WTC11 (cell line): Measurements from ENCODE around the gene CDC25A. TPM values are rescaled to one million over a fixed set of nuclear protein-coding genes. Genes with fewer than 3 reads are reported as not detected.

Experiments
- ATAC-seq: fragments of 200-7000 bp; cut with Tn5 transposase; 2 replicates; pipeline ENCODE4 v1.10.0; 2021; ENCODE audit warnings: mild to moderate bottlenecking, moderate library complexity
- CTCF ChIA-PET: fragments of 300-600 bp; sonication (Branson Sonifier 250); formaldehyde crosslinking; loops from one replicate; lab custom pipeline; 2021; ENCODE audit warnings: antibody characterized with exemption; lab: Charles Lee
- POLR2A ChIA-PET: fragments of 350-600 bp; sonication (Branson Sonifier 250); formaldehyde crosslinking; loops from one replicate; lab custom pipeline; 2021; ENCODE audit warnings: antibody characterized with exemption; lab: Charles Lee
- DNase-seq: peaks from one replicate; pipeline ENCODE4 v3.0.0; 2021; ENCODE audit warnings: low spot score
- H3K27ac Mint-ChIP-seq: 2 replicates; pipeline ENCODE4 v1.8.0; 2021; ENCODE audit warnings: mixed read lengths
- H3K27me3 Mint-ChIP-seq: 2 replicates; pipeline ENCODE4 v1.8.0; 2021; ENCODE audit warnings: low read depth, mild to moderate bottlenecking, moderate library complexity, mixed read lengths
- H3K36me3 Mint-ChIP-seq: 2 replicates; pipeline ENCODE4 v1.8.0; 2021; ENCODE audit warnings: mixed read lengths
- H3K4me1 Mint-ChIP-seq: 2 replicates; pipeline ENCODE4 v1.8.0; 2022; ENCODE audit warnings: mixed read lengths
- H3K4me3 Mint-ChIP-seq: 2 replicates; pipeline ENCODE4 v1.8.0; 2021; ENCODE audit warnings: mild to moderate bottlenecking, moderate library complexity, mixed read lengths
- H3K9me3 Mint-ChIP-seq: 2 replicates; pipeline ENCODE4 v1.8.0; 2021; ENCODE audit warnings: mixed read lengths
- ELF4 ChIP-seq: sonication (generic); formaldehyde crosslinking; IDR thresholded peaks from 2 replicates; pipeline ENCODE4 v1.8.1; 2022; ENCODE audit warnings: low read depth, mild to moderate bottlenecking, moderate library complexity, missing genetic modification reagents
- GABPB1 ChIP-seq: sonication (generic); formaldehyde crosslinking; IDR thresholded peaks from 2 replicates; pipeline ENCODE4 v1.8.1; 2023; ENCODE audit warnings: mild to moderate bottlenecking, missing genetic modification reagents
- NR3C1 ChIP-seq: sonication (generic); formaldehyde crosslinking; conservative IDR thresholded peaks from 2 replicates; pipeline ENCODE4 v1.8.1; 2023; ENCODE audit warnings: low read depth, mild to moderate bottlenecking, missing genetic modification reagents
- SMAD3 ChIP-seq: sonication (generic); formaldehyde crosslinking; IDR thresholded peaks from 2 replicates; pipeline ENCODE4 v1.8.0; 2022; ENCODE audit warnings: missing genetic modification reagents, mild to moderate bottlenecking, borderline replicate concordance
- SOX15 ChIP-seq: fragments of 250-450 bp; sonication (Bioruptor Pico); IDR thresholded peaks from 2 replicates; pipeline ENCODE4 v1.9.0; 2021; ENCODE audit warnings: mild to moderate bottlenecking
- TEAD1 ChIP-seq: sonication (generic); formaldehyde crosslinking; IDR thresholded peaks from 2 replicates; pipeline ENCODE4 v1.8.0; 2022; ENCODE audit warnings: mild to moderate bottlenecking, missing genetic modification reagents
- ZNF396 ChIP-seq: fragments of 250-450 bp; sonication (Bioruptor Pico); IDR thresholded peaks from 2 replicates; pipeline ENCODE4 v1.8.0; 2021; ENCODE audit warnings: mild to moderate bottlenecking, moderate library complexity, borderline replicate concordance
- total RNA-seq: library from RNA; stranded (reverse); gene quantifications from 3 replicates; pipeline ENCODE4 v1.2.3, GENCODE V29; 2021
- TF ChIP-seq, protein P1 (sequence below): fragments of 250-450 bp; sonication (Bioruptor Pico); IDR thresholded peaks from 2 replicates; pipeline ENCODE4 v1.9.0; 2021; ENCODE audit warnings: mild to moderate bottlenecking
- TF ChIP-seq, protein P2 (sequence below): fragments of 250-450 bp; sonication (Bioruptor Pico); IDR thresholded peaks from 2 replicates; pipeline ENCODE4 v1.9.0; 2021; ENCODE audit warnings: mild to moderate bottlenecking, borderline replicate concordance
- TF ChIP-seq, protein P3 (sequence below): sonication (generic); formaldehyde crosslinking; IDR thresholded peaks from 2 replicates; pipeline ENCODE4 v1.8.1; 2023; ENCODE audit warnings: mild to moderate bottlenecking, missing genetic modification reagents, moderate library complexity
- TF ChIP-seq, protein P4 (sequence below): sonication (generic); formaldehyde crosslinking; IDR thresholded peaks from 2 replicates; pipeline ENCODE4 v1.8.0; 2023; ENCODE audit warnings: missing genetic modification reagents
- TF ChIP-seq, protein P5 (sequence below): sonication (generic); formaldehyde crosslinking; IDR thresholded peaks from 2 replicates; pipeline ENCODE4 v1.8.0; 2022; ENCODE audit warnings: mild to moderate bottlenecking, missing genetic modification reagents
- TF ChIP-seq, protein P6 (sequence below): sonication (generic); formaldehyde crosslinking; IDR thresholded peaks from 2 replicates; pipeline ENCODE4 v1.8.1; 2022; ENCODE audit warnings: mild to moderate bottlenecking, missing genetic modification reagents, moderate library complexity, borderline replicate concordance

The CDC25A gene
- total RNA-seq, 1 experiment from 2014 or later: 57.6 TPM

DNA sequence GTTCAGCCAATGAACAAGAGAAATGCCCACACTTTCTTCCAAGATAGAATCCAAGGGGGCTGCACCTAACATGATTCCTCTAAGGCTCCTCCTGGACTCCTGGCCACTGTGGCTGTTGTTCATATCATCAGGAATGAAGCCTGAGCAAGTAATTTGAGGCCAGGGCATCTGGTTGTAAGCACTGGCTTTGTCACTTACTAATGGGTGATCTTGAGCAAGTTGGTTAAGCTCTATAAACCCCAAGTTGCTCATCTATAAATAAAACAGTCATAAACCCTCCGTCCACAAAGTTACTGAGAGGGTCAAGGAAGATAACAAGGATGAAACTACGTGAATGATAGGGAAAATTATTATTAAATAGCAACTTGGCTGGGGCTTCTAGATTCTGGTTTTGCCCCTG, 58.3 kb downstream of the CDC25A start:
- no peak for ATAC-seq
- H3K36me3 Mint-ChIP-seq: no peaks in the 10 kb centered on the region
- H3K27me3 Mint-ChIP-seq: no peaks in the 10 kb centered on the region
- CTCF ChIA-PET: interaction anchor here (1.7 kb wide), 1 partner anchor 22 kb away, joined by 8 read pairs; no protein-coding TSS in a partner anchor
- POLR2A ChIA-PET: no interaction called here
- no peak for DNase-seq
- TF ChIP-seq ELF4 (CRISPR knock-in tag): no peak
- peaks cover 5% of the 10 kb centered on the region for H3K4me1 Mint-ChIP-seq
- no peak overlapping the region for H3K27ac Mint-ChIP-seq
- no peaks in the 10 kb centered on the region for H3K9me3 Mint-ChIP-seq
- H3K4me3 Mint-ChIP-seq: no peak overlapping the region

DNA sequence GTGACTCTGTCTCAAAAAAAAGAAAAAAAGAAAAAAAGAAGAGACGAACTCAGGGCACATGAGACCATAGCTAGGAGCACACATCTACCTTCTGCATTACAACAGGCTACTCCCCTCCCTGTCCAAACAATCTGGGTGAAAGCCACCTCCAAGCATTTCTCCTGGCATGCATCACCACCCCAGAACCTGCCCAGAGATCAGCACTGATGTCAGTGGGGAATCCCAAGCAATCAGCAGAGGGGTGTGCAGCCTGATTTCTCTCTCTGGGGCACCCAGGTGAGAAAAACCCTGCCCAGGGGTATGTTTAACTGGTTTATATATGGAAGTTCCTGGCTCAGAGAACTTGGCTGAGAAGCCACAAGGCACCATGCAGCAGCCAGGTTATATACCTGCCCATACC, 59.4 kb downstream of the CDC25A start:
- H3K27me3 Mint-ChIP-seq: no peaks in the 10 kb centered on the region

More for the DNA sequence above, 59.4 kb downstream of the CDC25A start:
- TF ChIP-seq, protein P1, sequence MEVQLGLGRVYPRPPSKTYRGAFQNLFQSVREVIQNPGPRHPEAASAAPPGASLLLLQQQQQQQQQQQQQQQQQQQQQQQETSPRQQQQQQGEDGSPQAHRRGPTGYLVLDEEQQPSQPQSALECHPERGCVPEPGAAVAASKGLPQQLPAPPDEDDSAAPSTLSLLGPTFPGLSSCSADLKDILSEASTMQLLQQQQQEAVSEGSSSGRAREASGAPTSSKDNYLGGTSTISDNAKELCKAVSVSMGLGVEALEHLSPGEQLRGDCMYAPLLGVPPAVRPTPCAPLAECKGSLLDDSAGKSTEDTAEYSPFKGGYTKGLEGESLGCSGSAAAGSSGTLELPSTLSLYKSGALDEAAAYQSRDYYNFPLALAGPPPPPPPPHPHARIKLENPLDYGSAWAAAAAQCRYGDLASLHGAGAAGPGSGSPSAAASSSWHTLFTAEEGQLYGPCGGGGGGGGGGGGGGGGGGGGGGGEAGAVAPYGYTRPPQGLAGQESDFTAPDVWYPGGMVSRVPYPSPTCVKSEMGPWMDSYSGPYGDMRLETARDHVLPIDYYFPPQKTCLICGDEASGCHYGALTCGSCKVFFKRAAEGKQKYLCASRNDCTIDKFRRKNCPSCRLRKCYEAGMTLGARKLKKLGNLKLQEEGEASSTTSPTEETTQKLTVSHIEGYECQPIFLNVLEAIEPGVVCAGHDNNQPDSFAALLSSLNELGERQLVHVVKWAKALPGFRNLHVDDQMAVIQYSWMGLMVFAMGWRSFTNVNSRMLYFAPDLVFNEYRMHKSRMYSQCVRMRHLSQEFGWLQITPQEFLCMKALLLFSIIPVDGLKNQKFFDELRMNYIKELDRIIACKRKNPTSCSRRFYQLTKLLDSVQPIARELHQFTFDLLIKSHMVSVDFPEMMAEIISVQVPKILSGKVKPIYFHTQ (CRISPR knock-in tag): no peak
- TF ChIP-seq, protein P2, sequence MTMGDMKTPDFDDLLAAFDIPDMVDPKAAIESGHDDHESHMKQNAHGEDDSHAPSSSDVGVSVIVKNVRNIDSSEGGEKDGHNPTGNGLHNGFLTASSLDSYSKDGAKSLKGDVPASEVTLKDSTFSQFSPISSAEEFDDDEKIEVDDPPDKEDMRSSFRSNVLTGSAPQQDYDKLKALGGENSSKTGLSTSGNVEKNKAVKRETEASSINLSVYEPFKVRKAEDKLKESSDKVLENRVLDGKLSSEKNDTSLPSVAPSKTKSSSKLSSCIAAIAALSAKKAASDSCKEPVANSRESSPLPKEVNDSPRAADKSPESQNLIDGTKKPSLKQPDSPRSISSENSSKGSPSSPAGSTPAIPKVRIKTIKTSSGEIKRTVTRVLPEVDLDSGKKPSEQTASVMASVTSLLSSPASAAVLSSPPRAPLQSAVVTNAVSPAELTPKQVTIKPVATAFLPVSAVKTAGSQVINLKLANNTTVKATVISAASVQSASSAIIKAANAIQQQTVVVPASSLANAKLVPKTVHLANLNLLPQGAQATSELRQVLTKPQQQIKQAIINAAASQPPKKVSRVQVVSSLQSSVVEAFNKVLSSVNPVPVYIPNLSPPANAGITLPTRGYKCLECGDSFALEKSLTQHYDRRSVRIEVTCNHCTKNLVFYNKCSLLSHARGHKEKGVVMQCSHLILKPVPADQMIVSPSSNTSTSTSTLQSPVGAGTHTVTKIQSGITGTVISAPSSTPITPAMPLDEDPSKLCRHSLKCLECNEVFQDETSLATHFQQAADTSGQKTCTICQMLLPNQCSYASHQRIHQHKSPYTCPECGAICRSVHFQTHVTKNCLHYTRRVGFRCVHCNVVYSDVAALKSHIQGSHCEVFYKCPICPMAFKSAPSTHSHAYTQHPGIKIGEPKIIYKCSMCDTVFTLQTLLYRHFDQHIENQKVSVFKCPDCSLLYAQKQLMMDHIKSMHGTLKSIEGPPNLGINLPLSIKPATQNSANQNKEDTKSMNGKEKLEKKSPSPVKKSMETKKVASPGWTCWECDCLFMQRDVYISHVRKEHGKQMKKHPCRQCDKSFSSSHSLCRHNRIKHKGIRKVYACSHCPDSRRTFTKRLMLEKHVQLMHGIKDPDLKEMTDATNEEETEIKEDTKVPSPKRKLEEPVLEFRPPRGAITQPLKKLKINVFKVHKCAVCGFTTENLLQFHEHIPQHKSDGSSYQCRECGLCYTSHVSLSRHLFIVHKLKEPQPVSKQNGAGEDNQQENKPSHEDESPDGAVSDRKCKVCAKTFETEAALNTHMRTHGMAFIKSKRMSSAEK (CRISPR knock-in tag): no peak
- TF ChIP-seq GABPB1 (CRISPR knock-in tag) (no peak), SMAD3 (CRISPR knock-in tag) (no peak), TEAD1 (no peak), SOX15 (CRISPR knock-in tag) (no peak), NR3C1 (no peak), ZNF396 (CRISPR knock-in tag) (no peak)
- TF ChIP-seq, protein P3, sequence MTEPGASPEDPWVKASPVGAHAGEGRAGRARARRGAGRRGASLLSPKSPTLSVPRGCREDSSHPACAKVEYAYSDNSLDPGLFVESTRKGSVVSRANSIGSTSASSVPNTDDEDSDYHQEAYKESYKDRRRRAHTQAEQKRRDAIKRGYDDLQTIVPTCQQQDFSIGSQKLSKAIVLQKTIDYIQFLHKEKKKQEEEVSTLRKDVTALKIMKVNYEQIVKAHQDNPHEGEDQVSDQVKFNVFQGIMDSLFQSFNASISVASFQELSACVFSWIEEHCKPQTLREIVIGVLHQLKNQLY (CRISPR knock-in tag): no peak
- TF ChIP-seq, protein P4, sequence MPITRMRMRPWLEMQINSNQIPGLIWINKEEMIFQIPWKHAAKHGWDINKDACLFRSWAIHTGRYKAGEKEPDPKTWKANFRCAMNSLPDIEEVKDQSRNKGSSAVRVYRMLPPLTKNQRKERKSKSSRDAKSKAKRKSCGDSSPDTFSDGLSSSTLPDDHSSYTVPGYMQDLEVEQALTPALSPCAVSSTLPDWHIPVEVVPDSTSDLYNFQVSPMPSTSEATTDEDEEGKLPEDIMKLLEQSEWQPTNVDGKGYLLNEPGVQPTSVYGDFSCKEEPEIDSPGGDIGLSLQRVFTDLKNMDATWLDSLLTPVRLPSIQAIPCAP (CRISPR knock-in tag): no peak
- TF ChIP-seq, protein P5, sequence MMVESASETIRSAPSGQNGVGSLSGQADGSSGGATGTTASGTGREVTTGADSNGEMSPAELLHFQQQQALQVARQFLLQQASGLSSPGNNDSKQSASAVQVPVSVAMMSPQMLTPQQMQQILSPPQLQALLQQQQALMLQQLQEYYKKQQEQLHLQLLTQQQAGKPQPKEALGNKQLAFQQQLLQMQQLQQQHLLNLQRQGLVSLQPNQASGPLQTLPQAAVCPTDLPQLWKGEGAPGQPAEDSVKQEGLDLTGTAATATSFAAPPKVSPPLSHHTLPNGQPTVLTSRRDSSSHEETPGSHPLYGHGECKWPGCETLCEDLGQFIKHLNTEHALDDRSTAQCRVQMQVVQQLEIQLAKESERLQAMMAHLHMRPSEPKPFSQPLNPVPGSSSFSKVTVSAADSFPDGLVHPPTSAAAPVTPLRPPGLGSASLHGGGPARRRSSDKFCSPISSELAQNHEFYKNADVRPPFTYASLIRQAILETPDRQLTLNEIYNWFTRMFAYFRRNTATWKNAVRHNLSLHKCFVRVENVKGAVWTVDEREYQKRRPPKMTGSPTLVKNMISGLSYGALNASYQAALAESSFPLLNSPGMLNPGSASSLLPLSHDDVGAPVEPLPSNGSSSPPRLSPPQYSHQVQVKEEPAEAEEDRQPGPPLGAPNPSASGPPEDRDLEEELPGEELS (CRISPR knock-in tag): no peak
- TF ChIP-seq, protein P6, sequence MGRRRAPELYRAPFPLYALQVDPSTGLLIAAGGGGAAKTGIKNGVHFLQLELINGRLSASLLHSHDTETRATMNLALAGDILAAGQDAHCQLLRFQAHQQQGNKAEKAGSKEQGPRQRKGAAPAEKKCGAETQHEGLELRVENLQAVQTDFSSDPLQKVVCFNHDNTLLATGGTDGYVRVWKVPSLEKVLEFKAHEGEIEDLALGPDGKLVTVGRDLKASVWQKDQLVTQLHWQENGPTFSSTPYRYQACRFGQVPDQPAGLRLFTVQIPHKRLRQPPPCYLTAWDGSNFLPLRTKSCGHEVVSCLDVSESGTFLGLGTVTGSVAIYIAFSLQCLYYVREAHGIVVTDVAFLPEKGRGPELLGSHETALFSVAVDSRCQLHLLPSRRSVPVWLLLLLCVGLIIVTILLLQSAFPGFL: no peak
- TF ChIP-seq, all 79 proteins: peak for 0
- no peaks in the 10 kb centered on the region for H3K36me3 Mint-ChIP-seq
- no peak for ATAC-seq
- H3K27ac Mint-ChIP-seq: no peak overlapping the region
- no peaks in the 10 kb centered on the region for H3K9me3 Mint-ChIP-seq
- H3K4me1 Mint-ChIP-seq: peaks cover 7% of the 10 kb centered on the region
- DNase-seq: no peak
- CTCF ChIA-PET: no interaction called here
- POLR2A ChIA-PET: no interaction called here
- no peak overlapping the region for H3K4me3 Mint-ChIP-seq
